HL-60 (cell line): ENCODE measurements around the gene CFAP43.
"Not testable (repeated sequence)": the region's sequence is repeated elsewhere in the genome, so short reads cannot be mapped to it uniquely, and the experiment has no call there.

ENCODE experiments used
- CTCF ChIP-seq: IDR thresholded peaks from one replicate; pipeline ENCODE4 v1.5.1; 2011; ENCODE audit warnings: low read length, control low read depth, inconsistent platforms; ENCODE audit not compliant: insufficient read depth
- POLR2AphosphoS5 ChIP-seq: IDR thresholded peaks from 2 replicates; pipeline ENCODE4 v1.6.1; 2012; ENCODE audit warnings: low read depth
- REST ChIP-seq: IDR thresholded peaks from 2 replicates; pipeline ENCODE4 v1.6.1; 2012; ENCODE audit warnings: low read depth; ENCODE audit not compliant: insufficient replicate concordance
- SPI1 ChIP-seq: IDR thresholded peaks from 2 replicates; pipeline ENCODE4 v1.6.1; 2012; ENCODE audit warnings: low read depth, mild to moderate bottlenecking, borderline replicate concordance

- TF ChIP-seq CTCF, REST, POLR2AphosphoS5, SPI1: not testable (repeated sequence)
Observed at GRCh38 chr10:104174136-104174535, 58.0 kb downstream of the CFAP43 start.
